DMS 273 treated with DMSO at 0.1 percent for 48 hours (cell line): ENCODE data around the gene SKP1.
A peak's percentile ranks its signal among the peaks of the same experiment; 100 is the strongest.

Experiments
- DNase-seq: peaks from one replicate; lab custom pipeline; 2025; lab: John Stamatoyannopoulos, UW

The SKP1 gene

DNA sequence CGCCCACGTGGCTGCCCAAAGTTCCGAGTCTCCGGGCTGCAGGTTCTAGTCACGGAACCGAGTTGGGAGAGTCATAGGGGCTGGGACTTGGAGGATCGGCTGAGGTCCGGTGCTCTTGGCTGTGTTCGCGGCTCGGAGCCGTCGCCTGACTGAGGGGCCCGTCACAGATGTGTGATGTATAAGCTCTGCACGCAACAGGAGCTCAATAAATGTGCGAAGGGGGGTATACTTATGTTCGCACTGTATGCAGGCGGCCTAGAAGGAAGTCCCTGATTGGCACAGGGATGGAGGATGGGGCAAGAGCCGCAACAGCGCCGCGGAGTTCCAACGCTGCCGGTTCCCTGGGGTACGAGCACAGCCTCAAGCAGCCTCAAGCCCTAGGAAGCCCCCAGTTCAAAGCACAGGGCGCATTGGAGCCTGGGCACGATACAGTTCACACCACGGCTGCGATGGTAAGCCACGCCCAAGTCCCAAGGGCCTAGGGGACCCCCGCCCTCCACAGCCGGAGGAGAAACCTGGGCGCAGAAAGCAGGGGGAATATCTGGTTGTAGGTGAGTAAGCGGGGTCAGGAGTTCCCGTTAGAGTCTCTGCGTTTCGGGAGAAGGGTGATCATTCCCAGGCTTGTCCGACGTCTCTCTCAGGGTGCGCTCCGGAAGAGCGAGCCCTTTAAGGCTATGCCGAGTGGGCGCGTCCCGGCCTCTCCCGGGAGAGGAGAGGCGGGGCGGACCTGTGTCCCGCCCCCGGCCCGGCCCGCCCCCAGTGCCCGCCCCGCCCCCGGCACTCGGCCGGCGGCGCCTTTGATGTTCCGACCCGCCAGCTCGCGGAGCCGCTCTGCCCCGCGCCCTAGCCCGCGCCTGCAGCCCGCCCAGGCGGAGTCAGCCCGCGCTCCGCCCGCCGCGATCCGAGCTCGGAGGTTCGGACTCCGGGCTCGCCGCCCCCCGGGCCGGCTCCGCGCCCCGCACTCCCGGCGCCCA lies 62.6 kb downstream of the SKP1 start, which contains the start of gene TCF7:
TCF7 (plus strand) TSS at position 780 of the 974 bp plus-strand sequence. CDS start 226 bp downstream, outside the sequence.
- DNase-seq: peak; percentile 34

DNA sequence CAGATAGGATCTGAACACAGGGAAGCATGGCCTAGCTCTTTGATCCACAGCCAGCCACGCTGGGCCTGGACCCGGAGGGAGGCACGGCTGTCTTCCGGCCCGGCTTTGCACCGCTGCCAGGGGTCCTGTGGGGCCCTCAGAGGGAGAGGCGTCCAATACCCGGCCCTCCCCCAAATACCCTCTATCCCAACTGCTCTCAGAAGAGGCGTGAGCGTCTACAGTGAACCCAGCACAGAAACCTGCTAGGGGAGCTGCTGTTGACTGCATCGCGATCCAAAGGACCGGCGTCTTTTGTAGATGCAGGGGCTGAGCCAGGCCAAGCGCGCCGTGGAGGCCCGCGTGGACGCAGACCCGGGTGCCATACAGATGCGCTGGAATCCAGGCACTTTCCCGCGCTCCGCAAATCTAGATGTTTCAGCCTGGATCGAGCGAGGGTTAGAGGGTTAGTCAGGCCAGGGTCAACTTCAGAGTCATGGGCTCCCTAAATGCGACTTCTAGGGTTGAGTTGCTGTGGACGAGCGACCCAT lies 63.3 kb downstream of the SKP1 start:
- DNase-seq: no peak

DNA sequence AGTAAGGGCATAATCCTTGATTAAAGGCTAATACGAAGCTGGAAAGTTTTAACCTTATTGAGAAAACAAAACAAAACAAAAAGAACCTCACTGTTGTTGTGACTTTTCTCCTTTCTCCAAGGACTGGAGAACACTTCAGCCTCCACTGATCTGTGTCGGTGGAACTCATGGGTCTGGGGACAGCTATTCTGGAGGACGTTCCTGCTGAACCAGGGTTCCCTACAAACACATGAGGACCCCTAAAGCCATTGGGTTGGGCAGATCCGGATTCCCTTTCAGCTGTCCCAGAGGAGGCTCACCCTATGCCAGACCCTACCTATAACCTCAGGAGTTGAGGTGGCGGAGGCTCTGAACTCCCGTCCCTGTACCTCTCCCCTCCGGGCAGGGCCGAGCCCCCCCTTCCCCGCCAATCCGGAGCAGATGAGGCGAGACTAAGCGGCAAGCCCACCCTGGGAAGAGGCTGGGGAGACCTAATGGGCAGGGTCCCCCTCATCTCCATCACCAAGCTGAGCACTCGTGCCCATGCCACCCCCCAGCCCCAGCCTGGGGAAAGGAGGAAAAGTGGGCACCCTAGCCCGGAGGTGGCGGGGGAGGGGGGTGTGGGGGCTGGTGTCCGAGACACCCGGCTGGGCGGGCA lies 63.9 kb downstream of the SKP1 start:
- DNase-seq: no peak

DNA sequence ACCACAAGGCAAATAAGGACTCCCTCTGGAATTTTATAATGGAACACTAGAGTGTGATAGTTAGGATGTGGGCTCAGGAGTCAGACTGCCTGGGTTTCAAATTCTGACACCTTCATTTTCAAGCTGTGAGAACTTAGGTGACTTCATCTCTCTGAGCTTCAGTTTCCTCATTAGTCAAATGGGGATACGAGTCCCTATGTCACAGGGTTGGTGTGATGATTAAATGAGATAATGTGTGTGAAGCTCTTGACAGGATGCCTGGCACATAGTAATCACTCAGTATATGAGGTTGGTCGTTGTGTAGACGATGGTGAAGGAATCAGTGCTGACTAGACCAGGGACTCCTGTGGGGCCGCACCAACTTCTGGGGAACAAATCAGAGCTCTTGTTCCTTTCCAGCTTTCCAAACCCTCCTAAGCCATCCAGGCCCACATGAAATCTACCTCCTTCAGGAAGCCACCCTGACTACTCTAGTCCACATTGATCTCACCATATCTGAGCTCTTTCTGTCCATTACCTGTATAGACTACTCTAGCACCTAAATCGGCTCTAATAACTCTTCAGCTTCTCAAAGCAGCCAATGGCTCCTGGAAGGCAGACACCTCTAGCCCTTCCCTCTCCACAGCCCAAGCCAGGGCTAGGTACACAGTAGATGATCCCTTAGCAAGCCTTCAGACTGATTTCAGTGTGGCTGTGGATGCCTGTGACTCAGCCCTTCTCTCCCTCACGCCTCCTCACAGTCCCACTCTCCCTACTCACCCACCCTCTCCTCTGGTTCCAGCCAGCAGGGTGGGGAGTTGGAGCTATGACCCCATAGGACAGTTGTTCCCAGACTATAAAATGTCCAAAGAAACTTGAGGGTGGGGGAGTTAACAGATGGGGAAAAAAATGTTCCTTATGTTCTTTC lies 64.8 kb downstream of the SKP1 start:
- DNase-seq: no peak

DNA sequence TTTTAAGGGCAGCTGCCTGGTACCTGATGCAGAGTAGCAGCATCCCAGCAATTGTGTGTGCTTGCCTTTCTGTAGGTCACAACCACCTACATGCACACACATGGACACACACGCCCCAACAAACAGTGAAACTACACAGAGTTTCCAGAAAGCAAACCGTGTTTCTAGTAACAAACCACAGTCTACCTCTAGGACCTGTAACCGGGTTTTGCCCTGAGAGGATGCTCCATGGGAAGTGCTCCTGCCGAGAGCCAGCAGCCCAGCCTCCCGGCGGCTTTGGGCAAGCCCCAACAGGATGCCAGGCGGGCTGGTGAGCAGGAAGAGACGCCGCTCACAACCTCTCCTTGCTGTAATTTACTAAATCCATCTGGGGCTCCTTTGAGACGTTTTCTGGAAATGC lies 66.4 kb downstream of the SKP1 start:
- DNase-seq: no peak

DNA sequence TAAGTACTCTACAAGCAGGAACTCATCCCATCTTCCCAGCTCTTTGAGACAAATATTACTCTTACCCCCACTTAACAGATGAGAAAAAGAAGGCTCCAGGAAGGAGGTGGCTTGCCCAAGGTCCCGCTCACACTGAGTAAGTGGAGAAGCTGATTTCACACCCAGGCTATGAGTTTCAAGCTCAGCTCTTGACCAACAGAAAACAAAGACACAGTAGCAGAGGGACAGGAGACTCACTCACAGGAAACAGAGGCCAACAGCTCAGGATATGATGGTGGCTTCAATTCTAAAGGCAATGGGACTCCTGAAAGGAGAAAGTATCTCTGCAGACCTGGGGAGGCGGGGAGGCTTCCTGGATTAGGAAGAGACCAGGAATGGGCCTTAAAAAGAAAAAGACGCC lies 69.0 kb downstream of the SKP1 start:
- no peak for DNase-seq

DNA sequence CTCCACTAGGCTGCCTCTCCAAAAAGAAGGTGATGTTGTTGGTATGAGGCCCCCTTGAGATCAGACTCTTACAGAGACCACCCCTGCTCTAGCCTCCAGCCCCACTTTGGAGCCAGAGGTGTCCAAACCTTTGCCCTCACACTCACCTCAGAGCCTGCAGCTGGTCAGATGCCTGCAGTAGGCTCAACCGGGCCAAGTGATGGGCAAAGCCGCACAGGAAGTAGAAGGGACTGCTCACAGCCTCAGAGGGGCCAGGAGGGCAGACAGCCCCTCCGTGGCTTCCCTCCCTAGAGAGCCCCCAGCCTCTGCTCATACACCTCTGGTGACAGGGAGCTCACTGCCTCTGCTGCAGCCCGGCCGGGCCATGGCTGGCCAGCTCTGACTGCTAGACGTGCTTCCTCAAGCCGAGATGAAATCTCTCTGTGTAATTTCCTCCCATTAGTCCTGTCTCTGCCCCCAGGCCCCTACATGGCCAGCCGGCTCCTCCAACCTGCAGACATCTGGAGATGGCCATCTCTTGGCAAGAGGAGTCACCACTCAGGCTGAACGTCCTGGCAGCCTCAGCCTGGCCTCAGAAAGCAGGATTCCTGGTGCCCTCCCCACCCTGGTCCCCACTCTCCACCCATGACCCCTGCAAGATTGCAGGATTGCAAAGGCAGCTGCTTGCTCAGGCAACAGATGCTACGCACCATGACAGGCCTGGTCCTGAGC lies 69.6 kb downstream of the SKP1 start:
- DNase-seq: no peak

DNA sequence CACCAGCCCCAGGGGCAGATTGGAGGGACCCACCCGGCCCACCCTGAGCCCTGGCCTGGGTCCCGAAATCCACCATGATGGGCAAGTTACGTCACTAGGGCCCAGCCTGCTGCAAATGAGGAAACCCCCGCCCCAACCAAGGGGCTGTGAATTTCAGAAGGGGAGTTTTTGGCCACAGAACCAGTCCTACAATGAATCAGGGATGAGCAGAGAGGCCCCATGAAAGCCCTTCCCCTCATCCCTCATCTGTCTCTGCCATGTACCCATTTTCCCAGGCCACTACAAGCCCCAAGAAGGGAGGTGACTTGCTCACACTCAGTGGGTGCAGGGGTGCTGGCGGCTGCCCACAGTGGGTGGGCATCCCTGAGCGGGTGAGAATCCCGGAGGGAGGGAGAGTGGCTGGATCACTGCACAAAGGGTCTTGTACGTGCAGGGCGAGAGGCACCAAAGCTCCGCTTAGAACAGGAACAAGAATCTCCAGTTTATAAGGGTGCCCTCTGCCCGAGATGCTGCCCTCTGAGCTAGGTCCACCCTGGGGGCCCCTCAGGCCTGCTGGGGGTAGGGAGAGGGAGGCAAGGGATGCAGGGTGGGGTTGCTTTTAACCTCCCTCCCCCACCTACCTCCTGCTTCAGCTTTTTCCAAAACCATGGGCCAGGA lies 72.6 kb downstream of the SKP1 start:
- no peak for DNase-seq

DNA sequence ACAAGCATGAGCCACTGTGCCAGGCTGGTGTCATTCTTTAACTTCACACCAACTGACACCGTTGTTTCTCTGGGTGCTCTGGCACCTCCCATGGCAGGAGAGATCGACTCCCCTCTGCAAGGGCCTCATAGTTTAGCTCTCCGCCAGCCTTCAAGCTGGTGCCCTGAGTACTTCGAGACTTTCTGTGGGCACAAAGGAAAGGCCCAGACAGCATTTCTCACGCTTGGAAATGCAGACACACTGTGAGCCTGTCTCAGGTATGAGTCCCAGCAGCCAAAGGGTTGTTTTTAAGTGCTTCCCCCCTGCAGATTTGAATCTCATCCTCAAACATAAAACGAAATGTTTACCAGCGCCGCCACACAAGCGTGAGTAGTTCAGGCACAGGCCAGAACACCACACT lies 73.4 kb downstream of the SKP1 start:
- DNase-seq: no peak

DNA sequence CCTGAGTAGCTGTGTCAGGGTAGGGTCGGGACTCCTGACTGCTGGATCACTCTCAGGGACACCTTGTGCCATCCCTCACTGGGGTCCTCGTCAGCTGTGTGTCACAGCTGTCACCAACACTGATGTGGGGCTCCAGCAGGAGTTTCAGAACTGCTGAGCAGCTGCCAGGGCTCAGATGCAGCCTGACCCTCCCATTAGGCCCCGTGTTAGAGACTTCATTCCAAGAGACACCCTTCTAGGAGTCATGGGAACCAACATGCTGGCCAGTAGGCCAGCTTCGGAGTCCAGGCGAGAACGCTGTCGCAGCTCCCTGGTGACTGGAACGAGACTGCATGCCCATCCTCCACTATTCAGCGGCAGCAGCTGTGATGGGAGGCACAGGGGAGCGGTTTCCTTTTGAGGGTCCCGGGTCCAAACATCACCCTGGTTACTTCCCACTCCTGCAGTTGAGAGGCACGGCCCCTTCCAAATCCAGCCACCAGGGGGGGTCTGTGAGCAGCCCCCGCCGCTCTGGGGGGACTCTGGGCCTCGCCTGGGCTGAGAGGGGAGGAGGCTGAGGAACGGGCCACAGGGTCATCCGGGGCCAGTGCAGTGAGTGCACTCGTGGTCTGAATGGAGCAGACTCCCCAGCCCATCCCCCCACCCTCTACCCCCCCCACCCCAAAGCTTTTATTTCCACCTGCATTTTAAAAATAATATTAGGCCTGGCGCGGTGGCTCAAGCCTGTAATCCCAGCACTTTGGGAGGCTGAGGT lies 74.9 kb downstream of the SKP1 start:
- DNase-seq: no peak

DNA sequence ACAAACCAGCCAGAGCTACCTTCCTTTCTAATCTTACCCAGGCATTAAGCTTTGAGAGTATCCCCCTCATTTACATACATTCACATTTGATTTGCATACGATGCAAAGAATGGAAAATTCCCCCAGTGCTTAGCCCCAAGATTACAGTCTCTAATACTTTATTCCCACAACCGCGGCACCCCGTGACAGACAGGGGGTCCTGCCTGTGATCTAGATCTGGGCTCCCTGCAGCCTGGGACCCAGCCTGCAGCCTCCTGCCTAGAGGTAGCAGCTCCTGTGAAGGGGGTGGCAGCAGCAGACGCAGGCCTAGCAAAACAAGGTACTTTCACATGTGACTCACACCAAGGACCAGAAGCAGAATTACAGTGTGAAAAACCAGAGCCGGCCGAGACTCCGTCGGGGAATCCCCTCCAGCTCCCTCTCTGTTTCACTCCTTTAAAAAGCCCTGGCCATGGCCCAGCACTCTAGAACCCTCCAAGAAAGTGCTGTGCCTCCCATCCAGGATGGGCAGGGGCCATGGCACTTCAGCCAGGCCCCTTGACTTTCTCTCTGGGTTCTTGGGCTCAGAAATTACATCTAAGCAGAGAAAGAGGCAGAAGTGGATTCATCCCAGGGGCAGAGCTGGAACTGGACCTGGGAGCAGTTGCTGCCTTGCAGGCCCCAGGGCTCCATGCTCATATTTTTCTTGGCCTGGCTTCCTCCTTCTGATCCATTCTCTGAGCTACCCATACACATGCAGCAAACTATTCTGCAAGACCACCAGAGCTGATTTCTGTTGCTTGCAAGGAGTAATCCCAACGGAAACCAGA lies 76.3 kb downstream of the SKP1 start:
- DNase-seq: no peak

DNA sequence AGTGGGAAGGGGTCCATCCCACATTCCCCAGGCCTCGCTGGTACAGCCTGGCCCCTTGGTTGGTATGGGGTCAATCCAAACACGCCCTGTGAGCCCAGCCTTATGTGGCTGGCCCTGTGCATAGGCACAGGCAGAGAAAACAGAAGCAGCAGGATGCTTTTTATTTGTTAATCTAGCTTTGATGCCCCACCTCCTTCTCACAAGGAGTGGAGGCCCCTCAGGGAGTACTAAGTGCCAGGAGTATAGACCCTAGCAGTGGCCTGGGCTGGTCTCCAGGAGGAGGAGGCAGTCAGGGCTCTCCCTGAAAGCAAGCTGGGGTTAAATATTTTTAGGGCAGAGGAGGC lies 76.8 kb downstream of the SKP1 start:
- no peak for DNase-seq

DNA sequence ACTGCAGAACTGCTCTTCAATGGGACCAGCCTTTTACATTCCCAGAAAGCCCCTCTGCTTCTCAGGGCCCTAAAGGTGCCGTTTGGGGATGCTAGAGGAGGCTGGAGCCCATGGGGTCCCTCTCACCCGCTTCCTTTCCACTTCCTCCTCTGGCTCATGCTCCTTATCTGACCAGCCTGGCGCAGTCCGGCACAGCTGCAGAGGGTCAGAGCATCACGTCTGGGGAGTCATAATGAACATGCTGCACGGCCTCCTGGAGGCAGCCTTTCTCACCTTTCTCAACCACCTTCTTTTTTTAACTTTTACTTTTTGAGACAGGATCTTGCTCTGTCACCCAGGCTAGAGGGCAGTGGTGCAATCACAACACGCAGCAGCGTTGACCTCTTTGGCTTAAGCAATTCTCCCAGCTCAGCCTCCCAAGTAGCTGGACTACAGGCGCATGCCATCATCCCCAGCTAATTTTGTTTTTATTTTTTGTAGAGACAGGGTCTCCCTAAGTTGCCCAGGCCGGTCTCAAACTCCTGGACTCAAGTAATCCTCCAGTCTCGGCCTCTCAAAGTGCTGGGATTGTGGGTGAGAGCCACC lies 77.4 kb downstream of the SKP1 start:
- DNase-seq: no peak
